NCI-H2227 (cell line): Measurements from ENCODE around the gene SORD.
A peak's percentile ranks its signal among the peaks of the same experiment; 100 is the strongest.
"Not testable (repeated sequence)": the region's sequence is repeated elsewhere in the genome, so short reads cannot be mapped to it uniquely, and the experiment has no call there.

Source experiments
- DNase-seq: peaks from one replicate; lab custom pipeline; 2025; ENCODE audit not compliant: unreplicated experiment; lab: John Stamatoyannopoulos, UW

SORD gene

GRCh38 chr15:45022871-45023658 lies at the start of gene SORD:
Gene SORD, plus strand, starts transcription at chr15:45023195. Its CDS starts 89 bp downstream, at chr15:45023284.
- peak; percentile 93 for DNase-seq

- not testable (repeated sequence) for DNase-seq
These were observed 46.8 kb upstream of the SORD start for GRCh38 chr15:44976183-44976582.

DNA sequence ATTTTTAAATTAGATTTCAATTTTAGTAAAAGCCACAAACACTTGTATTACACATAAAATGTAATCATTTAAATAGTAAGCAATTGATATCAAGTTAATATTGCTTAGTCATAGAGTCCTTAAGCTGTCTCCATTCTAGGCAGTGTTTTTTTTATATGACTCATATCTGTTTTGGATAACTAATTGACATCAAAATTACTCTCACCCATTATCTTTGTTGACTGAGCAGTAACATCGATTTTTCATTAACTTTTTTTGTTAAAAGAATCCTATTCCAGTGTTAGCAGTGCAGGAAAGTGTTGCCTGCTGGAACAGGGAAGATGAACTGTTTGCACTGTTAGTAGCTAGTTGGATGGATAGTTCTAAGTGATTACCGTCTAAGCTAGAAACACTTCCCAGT lies 45.2 kb upstream of the SORD start:
- DNase-seq, result not testable (repeated sequence)

- not testable (repeated sequence) for DNase-seq
These were observed 43.2 kb upstream of the SORD start for GRCh38 chr15:44979617-44980339.

DNA sequence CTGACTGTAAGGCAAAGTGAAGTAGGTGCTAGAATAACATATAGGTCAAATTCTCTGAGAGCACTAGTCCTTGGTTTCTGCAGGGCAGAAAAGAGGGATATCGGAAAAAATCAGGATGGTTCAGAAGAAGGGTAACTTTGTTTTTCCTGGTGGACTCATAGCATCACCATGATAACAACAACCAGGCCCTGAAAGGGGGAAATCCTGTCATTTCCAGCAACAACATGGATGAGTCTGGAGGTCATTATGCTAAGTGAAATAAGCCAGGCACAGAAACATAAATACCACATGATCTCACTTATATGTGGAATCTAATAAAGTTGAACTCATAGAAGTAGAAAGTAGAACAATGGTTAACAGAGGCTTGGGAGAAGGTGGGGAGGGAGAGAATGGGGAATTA lies 38.9 kb upstream of the SORD start:
- not testable (repeated sequence) for DNase-seq

DNA sequence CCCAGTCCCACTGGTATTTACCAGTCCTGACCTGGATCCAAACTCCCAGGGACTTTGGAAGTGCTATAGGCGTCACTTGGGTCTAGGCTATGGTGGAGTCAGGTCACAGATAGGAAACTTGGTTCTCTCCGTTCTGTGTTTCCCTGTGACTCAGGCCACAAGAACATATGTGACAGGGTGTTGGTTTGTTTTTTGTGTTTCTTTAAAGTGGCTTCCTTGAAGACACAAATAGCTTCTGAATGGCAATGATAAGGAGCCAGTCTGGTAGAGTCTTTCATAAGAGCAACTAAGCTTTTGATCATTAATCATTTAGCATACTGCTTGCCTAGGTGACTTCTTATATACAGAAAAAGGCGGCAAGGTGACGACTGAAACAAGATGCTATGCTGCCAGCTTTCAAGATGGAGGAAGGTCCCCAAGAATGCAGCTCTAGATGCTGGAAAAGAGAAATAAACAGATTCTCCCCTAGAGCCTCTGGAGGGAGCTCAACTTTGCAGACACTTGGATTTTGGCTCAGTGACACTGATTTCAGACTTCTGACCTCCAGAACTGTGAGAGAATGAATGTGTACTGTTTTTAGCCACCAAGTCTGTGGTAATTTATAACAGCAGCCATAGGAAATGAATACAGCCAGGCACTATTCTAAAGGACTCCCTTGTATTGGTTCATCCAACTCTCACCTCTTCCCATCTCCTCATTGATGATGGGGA lies 36.5 kb upstream of the SORD start:
- not testable (repeated sequence) for DNase-seq

- DNase-seq, result not testable (repeated sequence)
These were observed 35.3 kb upstream of the SORD start for GRCh38 chr15:44987711-44988110.

- not testable (repeated sequence) for DNase-seq
These were observed 34.7 kb upstream of the SORD start for GRCh38 chr15:44988184-44988869.

DNA sequence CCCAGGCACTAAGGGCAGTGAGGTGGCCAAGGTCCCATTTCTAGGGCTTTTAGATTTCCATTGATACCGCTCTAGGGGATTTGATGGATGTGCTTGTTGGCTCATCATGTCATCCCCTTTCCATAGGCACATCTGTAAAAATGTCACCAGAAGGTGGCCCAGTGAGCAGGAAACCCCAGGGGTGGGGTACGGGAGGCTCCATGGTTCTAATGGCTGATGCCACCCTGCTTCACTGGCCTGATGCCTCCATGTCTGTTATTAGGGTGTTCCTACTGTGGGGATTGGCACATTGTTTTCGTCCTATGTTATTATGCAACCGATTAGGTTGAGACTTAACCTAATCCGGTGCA lies 34.1 kb upstream of the SORD start:
- not testable (repeated sequence) for DNase-seq

- DNase-seq, result not testable (repeated sequence)
These were observed 25.4 kb upstream of the SORD start for GRCh38 chr15:44997632-44998031.

GRCh38 chr15:44999105-44999504 lies 23.9 kb upstream of the SORD start:
- no peak for DNase-seq

DNA sequence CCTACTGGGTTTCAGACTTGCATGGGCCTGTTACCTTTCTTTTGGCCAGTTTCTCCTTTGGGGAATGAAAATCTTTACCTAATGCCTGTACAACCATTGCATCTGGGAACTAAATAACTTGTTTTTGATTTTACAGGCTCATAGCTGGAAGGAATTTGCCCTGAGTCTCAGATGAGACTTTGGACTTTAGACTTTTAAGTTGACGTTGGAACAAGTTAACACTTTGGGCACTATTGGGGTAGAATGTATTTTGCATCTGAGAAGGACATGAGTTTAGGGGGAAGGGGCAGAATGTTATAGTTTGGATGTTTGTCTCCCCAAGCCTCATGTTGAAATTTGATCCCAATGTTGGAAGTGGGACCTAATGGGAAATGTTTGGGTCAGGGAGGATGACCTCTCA lies 21.8 kb upstream of the SORD start:
- not testable (repeated sequence) for DNase-seq

- not testable (repeated sequence) for DNase-seq
These were observed 19.1 kb upstream of the SORD start for GRCh38 chr15:45003731-45004410.

GRCh38 chr15:45004590-45005175 lies 18.3 kb upstream of the SORD start:
- DNase-seq, result not testable (repeated sequence)

DNA sequence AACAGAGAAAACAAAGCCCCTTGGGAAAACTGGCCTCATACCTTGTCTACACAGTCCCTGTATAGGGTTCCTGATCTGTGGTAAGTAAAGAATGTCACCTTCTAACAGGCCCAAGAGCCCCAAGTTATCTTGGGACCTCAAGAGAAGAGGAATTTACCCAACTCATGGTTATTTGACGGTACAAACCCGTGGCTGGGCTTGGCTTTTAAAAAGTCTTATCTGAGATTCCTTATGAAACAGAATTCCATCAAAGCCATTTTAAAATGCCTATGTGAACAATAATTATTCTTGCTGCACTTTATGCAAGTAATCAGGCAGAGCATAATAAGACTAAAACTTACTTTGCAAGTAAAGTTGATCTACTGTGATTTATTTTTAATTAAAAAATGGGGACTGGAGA lies 13.9 kb upstream of the SORD start:
- DNase-seq, result no peak

DNA sequence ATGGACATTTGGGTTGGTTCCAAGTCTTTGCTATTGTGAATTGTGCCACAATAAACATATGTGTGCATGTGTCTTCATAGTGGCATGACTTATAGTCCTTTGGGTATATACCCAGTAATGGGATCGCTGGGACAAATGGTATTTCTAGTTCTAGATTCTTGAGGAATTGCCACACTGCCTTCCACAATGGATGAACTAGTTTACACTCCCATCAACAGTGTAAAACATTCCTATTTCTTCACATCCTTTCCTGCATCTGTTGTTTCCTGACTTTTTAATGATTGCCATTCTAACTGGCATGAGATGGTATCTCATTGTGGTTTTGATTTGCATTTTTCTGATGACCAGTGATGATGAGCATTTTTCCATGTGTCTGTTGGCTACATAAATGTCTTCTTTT lies 7.9 kb upstream of the SORD start:
- DNase-seq, result not testable (repeated sequence)

- DNase-seq, result not testable (repeated sequence)
These were observed 2.6 kb upstream of the SORD start for GRCh38 chr15:45020222-45020900.

DNA sequence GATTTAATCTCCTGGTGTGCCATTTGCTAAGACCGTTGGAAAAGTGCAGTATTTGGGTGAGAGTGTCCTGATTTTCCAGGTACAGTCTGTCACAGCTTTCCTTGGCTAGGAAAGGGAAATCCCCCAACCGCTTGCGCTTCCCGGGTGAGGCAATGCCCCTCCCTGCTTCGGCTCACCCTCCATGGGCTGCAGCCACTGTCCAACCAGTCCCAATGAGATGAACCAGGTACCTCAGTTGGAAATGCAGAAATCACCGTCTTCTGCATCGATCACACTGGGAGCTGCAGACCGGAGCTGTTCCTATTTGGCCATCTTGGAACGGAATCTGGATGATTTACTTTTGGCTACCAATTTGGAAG lies 2.1 kb upstream of the SORD start:
- not testable (repeated sequence) for DNase-seq

- DNase-seq, result no peak
These were observed 1.6 kb upstream of the SORD start for GRCh38 chr15:45021348-45021747.
